ENCODE data around the gene SUN2.

SUN2 gene

DNA sequence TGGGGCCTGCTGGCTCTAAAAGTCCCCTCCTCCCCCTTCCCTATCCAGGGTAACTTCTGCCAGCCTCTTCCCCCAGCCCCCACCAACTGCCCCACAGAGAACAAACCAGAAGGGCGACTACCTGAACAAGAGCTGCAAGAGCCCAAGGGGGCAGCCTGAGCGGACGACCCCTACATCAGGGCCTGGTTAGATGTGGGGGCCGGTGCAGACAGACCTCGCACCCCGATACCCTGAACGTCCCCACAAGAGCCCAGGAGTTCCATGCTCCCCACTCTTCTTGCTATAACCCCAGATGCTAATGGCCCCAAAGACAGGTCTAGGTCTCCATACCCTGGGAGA, 20.7 kb downstream of the SUN2 start:
- DNase-seq (ENCODE audit: low read depth in 2 of 2): no peak

DNA sequence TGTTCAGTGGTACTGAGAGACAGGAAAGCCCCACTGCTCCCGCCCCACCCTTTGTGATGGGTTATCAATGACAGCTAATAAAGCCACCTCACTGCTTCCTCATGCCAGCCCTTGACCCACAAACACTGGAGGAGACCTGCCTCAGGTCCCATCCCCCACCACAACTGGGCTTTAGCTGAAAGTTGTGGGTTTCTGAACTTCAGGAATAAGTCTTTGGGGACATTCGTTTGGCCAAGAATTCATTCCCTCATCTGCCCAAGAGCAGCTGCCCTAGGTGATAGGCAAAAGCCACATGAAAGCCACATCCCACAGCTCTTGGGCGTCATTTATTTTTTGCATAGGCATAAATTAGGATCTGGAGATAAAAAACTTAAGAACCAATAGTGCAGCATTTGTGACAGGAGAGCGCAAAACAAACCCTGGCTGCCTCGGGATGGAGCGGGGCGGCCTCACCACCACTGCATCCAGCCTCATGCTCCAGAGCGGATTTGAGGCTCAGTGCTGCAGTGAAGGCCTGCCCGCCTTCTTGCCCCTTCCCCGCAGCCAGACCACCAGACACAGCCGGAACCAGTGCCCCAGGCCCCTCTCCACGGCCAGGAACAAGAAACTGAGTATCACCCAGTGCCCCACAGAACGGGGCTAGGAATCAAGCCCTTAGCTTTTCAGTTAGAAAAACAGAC, 21.2 kb downstream of the SUN2 start:
- no peak for DNase-seq (ENCODE audit: low read depth in 2 of 2)

DNA sequence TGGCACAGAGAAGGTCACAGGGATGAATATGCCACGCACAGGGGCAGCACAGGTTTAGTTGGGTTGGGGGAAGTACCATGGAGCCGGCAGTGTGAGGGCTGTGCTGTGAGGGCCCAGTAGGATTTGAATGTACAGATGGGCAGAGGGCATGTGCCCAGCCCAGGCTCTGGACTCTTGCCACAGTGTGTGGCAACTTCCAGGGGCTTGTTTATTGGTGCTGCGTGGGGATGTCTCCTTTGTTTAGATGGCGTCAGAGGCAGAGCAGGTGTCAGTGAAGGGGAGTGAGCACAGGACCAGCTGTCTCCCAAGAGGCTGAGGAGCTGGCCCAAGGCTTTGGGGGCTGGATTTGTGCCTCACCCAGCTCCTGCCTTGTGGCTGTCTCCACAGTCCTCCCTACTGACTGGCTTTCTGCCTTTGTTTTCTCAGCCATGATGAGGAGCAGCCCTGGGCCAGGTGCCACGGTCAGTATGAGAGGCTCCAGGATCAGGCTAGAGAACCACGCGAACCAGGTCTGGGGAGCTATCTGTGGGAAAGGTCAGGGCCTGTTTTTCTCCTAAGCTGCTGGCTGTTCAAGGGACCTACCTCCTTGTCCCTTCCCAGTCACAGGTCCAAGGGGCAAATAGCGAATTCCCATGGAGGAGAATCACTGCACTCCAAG, 21.9 kb downstream of the SUN2 start:
- DNase-seq (ENCODE audit: low read depth in 2 of 2): no peak

DNA sequence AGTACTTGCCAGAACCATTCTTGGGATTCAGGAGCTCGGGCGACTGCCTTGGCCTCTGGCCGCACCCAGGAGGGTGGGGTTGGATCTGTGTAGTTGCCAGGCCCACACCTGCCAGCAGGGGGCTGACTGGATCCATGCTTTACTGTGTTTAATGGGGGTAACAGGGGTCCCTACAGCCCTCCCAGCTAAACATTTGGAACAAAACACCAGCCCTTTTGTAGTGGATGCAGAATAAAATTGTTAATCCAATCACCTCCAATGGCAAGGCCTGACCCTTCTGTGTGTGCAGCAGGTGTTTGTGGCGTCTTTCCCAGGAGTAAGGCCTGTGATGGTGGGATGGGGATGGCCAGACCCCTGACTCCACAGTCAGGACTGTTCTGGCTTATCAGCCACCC, 22.5 kb downstream of the SUN2 start:
- DNase-seq (ENCODE audit: low read depth in 2 of 2): no peak

- DNase-seq (ENCODE audit: low read depth in 2 of 2): no peak
Observed at GRCh38 chr22:38732251-38732815, 23.5 kb downstream of the SUN2 start.

DNA sequence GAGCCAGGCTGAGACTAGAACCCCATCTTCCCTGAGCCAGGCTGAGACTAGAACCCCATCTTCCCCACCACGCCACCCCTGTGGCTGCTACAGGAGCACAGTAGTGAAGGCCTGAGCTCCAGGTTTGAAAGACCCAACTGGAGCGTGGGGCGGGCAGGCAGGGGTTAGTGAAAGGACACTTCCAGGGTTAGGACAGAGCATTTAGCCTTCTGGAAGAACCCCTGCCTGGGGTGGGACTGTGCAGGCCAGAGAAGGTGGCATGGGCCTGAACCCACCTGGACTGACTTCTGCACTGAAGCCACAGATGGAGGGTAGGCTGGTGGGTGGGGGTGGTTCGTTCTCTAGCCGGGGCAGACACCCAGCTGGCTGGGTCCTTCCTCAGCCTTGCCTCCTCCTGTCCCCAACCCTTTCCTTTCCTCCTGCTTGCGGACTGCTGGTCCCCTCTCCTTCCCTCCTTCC, 24.1 kb downstream of the SUN2 start:
- no peak for DNase-seq (ENCODE audit: low read depth in 2 of 2)

GRCh38 chr22:38730411-38730871, 25.4 kb downstream of the SUN2 start:
- no peak for DNase-seq (ENCODE audit: low read depth in 2 of 2)

GRCh38 chr22:38729946-38730345, 25.9 kb downstream of the SUN2 start:
- DNase-seq (ENCODE audit: low read depth in 2 of 2): no peak

GRCh38 chr22:38728871-38729796, 26.7 kb downstream of the SUN2 start:
- no peak for DNase-seq (ENCODE audit: low read depth in 2 of 2)

- no peak for DNase-seq (ENCODE audit: low read depth in 2 of 2)
Observed at GRCh38 chr22:38727530-38728451, 28.0 kb downstream of the SUN2 start.

DNA sequence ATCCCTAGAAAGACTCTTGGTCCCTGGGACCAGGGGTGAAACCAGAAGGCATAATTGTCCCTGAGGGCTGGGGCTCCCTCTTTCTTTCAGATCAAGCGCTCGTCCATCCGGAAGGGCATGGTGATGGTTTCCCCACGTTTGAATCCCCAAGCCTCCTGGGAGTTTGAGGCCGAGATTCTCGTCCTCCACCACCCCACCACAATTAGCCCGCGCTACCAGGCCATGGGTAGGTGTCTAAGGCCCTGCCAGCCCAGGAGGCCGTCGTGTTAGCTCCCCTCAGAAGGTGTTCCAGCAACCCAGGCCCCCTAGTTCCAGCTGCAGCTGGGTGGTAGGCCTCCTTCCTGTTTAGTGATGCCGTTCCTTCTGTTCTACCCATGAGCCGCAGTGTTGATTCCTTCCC, 28.7 kb downstream of the SUN2 start:
- no peak for DNase-seq (ENCODE audit: low read depth in 2 of 2)

DNA sequence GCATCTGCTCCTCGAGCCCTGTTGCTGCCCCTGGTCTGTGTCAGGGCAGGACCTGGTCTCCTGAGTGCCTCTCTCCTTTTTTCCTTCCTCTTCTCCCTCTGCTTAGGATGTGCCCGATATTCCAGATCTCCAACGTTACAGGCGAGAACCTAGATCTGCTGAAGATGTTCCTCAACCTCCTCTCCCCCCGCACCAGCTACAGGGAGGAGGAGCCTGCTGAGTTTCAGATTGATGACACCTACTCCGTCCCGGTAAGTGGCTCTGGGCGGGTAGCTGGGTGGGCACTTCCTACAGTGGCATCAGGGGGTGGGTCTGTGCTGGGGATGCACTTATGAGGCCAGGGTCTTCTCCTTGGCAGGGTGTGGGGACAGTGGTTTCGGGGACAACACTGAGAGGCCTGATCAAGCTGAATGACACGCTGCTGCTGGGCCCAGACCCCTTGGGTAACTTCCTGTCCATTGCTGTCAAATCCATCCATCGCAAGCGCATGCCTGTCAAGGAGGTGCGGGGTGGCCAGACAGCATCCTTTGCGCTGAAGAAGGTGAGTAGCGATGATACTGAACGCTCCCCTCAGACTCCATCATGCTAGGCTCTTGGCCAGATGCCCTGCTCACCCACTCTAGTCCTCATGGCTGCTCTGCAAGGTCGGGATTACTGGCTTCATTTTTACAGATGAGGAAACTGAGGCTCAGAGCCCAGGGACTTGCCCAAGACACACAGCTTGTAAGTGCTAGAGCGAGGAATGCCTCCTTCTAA, 29.7 kb downstream of the SUN2 start:
- no peak for DNase-seq (ENCODE audit: low read depth in 2 of 2)

DNA sequence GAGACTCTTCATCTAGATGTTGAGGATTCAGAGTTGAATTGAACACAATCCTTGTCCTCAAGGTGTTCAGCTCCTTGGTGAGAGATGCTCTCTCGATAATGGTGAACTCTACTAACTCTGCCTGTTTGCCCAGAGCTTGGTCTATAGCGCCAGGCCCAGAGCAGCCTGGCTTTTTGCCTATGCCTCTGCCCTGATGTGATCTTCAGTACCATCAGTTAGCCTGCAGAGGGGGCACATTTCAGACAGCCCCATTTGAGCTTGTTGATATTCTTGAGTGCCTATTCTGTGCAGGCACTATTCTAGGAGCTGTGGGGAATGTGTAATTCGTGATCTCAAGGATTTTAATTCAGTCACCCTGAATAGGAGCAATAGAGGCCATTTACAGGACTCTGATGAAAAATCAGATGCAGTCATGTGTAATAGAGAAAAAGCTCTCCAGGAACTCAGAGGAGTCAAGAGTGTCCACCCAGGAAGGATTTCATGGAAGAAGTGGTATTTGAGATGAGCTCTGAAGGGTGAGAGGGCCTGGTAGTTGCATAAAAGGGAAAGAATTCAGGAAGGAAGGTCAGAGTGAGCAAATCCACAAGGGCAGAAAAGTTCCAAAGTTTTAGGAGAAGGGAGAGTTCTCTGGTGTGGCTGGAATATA, 30.7 kb downstream of the SUN2 start:
- DNase-seq (ENCODE audit: low read depth in 2 of 2): no peak

GRCh38 chr22:38724176-38724575, 31.6 kb downstream of the SUN2 start:
- no peak for DNase-seq (ENCODE audit: low read depth in 2 of 2)

DNA sequence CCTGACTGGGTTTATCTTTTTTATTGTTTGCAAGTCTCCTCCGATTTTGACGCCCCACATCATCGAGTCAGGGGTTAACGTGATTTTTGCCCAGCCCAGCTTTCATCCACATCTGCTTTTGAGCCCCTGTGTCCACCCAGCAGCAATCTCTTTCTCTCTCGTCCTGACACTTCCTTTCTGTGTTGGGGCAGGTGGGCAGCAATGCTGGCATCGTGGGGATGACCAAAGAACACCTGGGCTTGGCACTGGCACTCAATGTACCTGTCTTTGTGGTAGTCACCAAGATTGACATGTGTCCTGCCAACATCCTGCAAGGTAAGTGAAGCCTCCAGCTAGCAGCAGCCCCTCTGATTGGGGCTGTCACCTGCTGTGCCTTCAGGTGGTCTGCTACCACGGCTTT, 34.2 kb downstream of the SUN2 start:
- DNase-seq (ENCODE audit: low read depth in 2 of 2): no peak

DNA sequence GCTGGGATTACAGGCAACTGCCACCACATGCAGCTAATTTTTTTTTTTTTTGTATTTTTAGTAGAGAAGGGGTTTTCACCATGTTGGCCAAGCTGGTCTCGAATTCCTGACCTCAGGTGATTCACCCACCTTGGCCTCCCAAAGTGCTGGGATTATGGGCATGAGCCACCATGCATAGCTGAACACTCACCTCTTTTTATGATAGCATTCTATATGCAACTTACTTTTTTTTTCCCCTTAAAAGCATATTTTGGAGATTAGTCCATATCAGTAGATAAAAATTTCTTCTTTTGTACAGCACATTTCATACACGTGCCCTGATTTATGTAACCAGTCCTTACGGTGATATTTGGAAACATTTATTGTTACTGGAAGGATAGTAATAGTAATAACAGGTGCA, 35.4 kb downstream of the SUN2 start:
- no peak for DNase-seq (ENCODE audit: low read depth in 2 of 2)

DNA sequence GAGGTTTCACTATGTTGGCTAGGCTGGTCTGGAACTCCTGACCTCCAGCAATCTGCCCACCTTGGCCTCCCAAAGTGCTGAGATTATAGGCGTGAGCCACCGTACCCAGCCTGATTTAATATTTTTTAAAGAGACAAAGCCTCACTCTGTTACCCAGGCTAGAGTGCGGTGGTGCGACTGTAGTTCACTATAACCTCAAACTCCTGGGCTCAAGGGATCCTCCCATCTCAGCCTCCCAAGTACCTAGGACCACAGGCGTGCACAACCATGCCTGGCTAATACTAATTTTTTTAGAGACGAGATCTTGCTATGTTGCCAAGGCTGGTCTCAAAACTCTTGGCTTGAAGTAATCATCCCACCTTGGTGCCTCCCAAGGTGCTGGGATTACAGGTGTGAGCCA, 36.6 kb downstream of the SUN2 start:
- DNase-seq (ENCODE audit: low read depth in 2 of 2): no peak

DNA sequence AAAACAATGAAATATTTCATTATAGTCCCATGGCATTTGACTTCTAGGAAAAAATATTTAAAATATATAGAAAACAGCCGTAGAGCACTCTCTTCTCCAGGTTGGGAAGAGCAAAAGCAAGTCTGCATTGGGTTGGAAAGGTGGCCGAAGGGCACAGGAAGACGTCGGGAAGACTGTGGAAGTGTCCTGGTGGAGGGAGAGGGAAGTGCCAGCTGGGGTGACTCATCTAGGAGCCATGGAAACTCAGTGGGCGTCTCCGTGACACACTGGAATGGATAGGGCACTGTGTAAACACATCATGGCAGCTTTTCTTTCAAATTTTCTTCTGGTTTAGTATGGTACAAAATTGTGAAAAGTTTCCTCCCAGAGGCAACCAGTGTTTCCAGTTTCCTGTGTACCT, 37.4 kb downstream of the SUN2 start:
- no peak for DNase-seq (ENCODE audit: low read depth in 2 of 2)

DNA sequence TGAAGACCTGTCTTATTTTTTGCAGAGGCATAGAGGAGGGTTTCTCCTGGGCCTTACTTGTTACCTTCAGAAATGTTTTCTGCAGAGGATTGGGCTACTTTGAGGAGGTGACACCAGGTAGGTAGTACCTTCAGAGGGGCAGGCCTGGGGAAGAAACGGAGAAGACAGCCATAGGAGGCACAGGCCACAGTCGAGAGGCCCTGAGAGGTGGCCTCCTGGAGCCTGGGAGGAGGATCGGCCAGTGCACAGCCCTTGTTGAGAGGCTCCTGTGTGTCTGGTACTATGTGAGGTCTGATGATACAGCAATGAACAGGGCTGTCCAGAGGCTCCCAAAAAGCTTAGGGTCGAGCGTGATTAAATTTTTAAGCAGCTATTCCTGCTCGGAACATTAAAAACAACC, 38.6 kb downstream of the SUN2 start:
- no peak for DNase-seq (ENCODE audit: low read depth in 2 of 2)

- no peak for DNase-seq (ENCODE audit: low read depth in 2 of 2)
Observed at GRCh38 chr22:38716826-38717225, 39.0 kb downstream of the SUN2 start.
